Measurements from ENCODE around the gene ANXA2R. TPM values are rescaled to one million over a fixed set of nuclear protein-coding genes. Genes with fewer than 3 reads are reported as not detected.
A peak's percentile ranks its signal among the peaks of the same experiment; 100 is the strongest.

ANXA2R gene
- total and polyA plus RNA-seq, 9 of the 15 experiments (the other 6 are each of a cell fraction or from before 2014, with no cell fraction given), result 2.1 to 4.8 (median 3.4) TPM

DNA sequence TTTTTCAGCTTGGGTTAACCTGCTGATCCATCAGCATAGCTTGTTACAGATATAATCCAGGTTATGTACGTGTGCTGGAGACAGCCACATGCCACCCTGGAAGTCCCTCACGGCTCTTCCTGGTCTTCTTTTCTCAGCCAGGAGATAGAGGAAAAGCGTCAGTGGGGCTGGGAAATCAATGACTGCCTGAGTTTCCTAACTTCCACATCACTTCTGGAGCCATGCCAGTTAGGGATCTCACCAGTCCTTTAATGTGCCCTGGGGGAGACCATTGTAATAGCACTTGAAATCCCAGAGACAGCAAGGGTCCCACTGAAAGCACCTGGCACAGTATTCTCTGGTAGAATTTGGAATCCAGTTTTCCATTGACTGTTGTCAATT, 29.2 kb downstream of the ANXA2R start:
- H3K27ac ChIP-seq (ENCODE audit: extremely low read depth, low read depth, low read length), result no peak overlapping the region; the same call in 2 of the 3 replicates
- peaks cover 16 to 21% of the 10 kb centered on the region in 2 experiments; a peak in 4 of 5 replicates for H3K4me1 ChIP-seq (replicated peaks in 1 of 2; ENCODE audit: control insufficient read depth in 2 of 2, insufficient read depth in 2 of 2, low read length in 2 of 2)
- peak overlapping the region; percentile 67; the same call in 1 of the 2 replicates for H2AFZ ChIP-seq (ENCODE audit: low read depth, low read length)
- H3K9me3 ChIP-seq (replicated peaks; ENCODE audit: control insufficient read depth, insufficient read depth, low read depth, low read length), result no peaks in the 10 kb centered on the region
- in situ Hi-C loops (cut with MboI) (no loop called here), intact Hi-C loops (cut with micrococcal nuclease) (no loop called here)
- H4K20me1 ChIP-seq (replicated peaks; ENCODE audit: control insufficient read depth, insufficient read depth, low read length), result no peaks in the 10 kb centered on the region
- H3K4me3 ChIP-seq, result no peak overlapping the region
- no peaks in the 10 kb centered on the region; the same call in 2 of the 3 replicates for H3K36me3 ChIP-seq (ENCODE audit: control insufficient read depth, insufficient read depth, low read length)
- H3K4me2 ChIP-seq (ENCODE audit: insufficient read depth, low read length), result peak overlapping the region; percentile 89; the same call in 1 of the 2 replicates
- ATAC-seq (no peak), DNase-seq (ENCODE audit: extremely low read depth in 1 of 4, low spot score in 3 of 4) (no peak), FAIRE-seq (no peak)
- no peaks in the 10 kb centered on the region for H3K9me1 ChIP-seq (ENCODE audit: control insufficient read depth, insufficient read depth, low read length)
- CTCF ChIA-PET (ENCODE audit: low intra/inter-chr PET ratio), result interaction anchor here (0.7 to 1.6 kb wide), 2 partner anchors 29 to 30 kb away, joined by 3 read pairs; partner anchors contain the start of gene ANXA2R
- POLR2A ChIA-PET, result interaction anchor here (0.6 to 0.7 kb wide), 2 partner anchors 22 to 35 kb away, joined by 3 read pairs; no protein-coding TSS in a partner anchor
- TF ChIP-seq NFIC (IDR thresholded peaks at IDR 0.05) (peak; percentile 36; the same call in 1 of the 2 replicates), SPI1 (IDR thresholded peaks at IDR 0.05; ENCODE audit: borderline replicate concordance, low read depth, low read length) (0 out of 2 replicates have a peak, but pooled peaks have one; percentile 33), HNRNPUL1 (IDR thresholded peaks at IDR 0.05; ENCODE audit: low read length) (no peak)
- TF ChIP-seq, protein P1, sequence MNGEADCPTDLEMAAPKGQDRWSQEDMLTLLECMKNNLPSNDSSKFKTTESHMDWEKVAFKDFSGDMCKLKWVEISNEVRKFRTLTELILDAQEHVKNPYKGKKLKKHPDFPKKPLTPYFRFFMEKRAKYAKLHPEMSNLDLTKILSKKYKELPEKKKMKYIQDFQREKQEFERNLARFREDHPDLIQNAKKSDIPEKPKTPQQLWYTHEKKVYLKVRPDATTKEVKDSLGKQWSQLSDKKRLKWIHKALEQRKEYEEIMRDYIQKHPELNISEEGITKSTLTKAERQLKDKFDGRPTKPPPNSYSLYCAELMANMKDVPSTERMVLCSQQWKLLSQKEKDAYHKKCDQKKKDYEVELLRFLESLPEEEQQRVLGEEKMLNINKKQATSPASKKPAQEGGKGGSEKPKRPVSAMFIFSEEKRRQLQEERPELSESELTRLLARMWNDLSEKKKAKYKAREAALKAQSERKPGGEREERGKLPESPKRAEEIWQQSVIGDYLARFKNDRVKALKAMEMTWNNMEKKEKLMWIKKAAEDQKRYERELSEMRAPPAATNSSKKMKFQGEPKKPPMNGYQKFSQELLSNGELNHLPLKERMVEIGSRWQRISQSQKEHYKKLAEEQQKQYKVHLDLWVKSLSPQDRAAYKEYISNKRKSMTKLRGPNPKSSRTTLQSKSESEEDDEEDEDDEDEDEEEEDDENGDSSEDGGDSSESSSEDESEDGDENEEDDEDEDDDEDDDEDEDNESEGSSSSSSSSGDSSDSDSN (IDR thresholded peaks at IDR 0.05; ENCODE audit: borderline replicate concordance in 1 of 2, low read depth in 2 of 2, low read length in 2 of 2), result 0 out of 4 replicates have a peak, but pooled peaks of 1 of the 2 experiments have one; percentile 10
- TF ChIP-seq, protein P2, sequence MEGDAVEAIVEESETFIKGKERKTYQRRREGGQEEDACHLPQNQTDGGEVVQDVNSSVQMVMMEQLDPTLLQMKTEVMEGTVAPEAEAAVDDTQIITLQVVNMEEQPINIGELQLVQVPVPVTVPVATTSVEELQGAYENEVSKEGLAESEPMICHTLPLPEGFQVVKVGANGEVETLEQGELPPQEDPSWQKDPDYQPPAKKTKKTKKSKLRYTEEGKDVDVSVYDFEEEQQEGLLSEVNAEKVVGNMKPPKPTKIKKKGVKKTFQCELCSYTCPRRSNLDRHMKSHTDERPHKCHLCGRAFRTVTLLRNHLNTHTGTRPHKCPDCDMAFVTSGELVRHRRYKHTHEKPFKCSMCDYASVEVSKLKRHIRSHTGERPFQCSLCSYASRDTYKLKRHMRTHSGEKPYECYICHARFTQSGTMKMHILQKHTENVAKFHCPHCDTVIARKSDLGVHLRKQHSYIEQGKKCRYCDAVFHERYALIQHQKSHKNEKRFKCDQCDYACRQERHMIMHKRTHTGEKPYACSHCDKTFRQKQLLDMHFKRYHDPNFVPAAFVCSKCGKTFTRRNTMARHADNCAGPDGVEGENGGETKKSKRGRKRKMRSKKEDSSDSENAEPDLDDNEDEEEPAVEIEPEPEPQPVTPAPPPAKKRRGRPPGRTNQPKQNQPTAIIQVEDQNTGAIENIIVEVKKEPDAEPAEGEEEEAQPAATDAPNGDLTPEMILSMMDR (IDR thresholded peaks at IDR 0.05 in 2 of 3, conservative IDR thresholded peaks at IDR 0.05 in 1 of 3; ENCODE audit: insufficient read depth in 2 of 3, low read depth in 1 of 3, low read length in 3 of 3), result 0 out of 6 replicates have a peak, but pooled peaks of 1 of the 3 experiments have one; percentile 7
- BruUV-seq (replicated peaks), result no TSS peak
- 53% methylated on average over 2 of the region's 3 CpGs for WGBS (ENCODE audit: insufficient coverage, low coverage, missing lambda C conversion rate)
- no peak overlapping the region; a peak in 1 of 4 replicates for H3K9ac ChIP-seq (ENCODE audit: insufficient read depth in 1 of 2, low read depth in 2 of 2, low read length in 2 of 2)
- no peaks in the 10 kb centered on the region for H3K27me3 ChIP-seq (ENCODE audit: control insufficient read depth in 2 of 2, insufficient read depth in 2 of 2, low read length in 2 of 2)
- no peaks in the 10 kb centered on the region for H3K79me2 ChIP-seq (ENCODE audit: control insufficient read depth, insufficient read depth, low read length)

Measured in K562 (cell line).